CD4-positive, alpha-beta T cell treated with Interleukin-21 for 1 hour (primary cell): ENCODE results near the gene AGAP1.

Experiments
- DNase-seq: peaks from one replicate; pipeline ENCODE4 v3.0.0-alpha.2; 2020

Gene AGAP1

GRCh38 chr2:235723371-235723770 is 229.5 kb downstream of the AGAP1 start:
- DNase-seq, result no peak

GRCh38 chr2:235723811-235724465 is 230.1 kb downstream of the AGAP1 start:
- no peak for DNase-seq

- DNase-seq, result no peak
Measured at GRCh38 chr2:235725016-235725489, 231.2 kb downstream of the AGAP1 start.

GRCh38 chr2:235725841-235726240 is 232.0 kb downstream of the AGAP1 start:
- no peak for DNase-seq

- DNase-seq, result no peak
Measured at GRCh38 chr2:235726554-235726953, 232.7 kb downstream of the AGAP1 start.

GRCh38 chr2:235727174-235727573 is 233.3 kb downstream of the AGAP1 start:
- no peak for DNase-seq

- DNase-seq, result no peak
Measured at GRCh38 chr2:235727891-235728799, 234.3 kb downstream of the AGAP1 start.

GRCh38 chr2:235728800-235729556 is 235.1 kb downstream of the AGAP1 start:
- no peak for DNase-seq

- DNase-seq, result no peak
Measured at GRCh38 chr2:235729557-235729947, 235.7 kb downstream of the AGAP1 start.

GRCh38 chr2:235730115-235730514 is 236.3 kb downstream of the AGAP1 start:
- DNase-seq, result no peak

- DNase-seq, result no peak
Measured at GRCh38 chr2:235733761-235734160, 239.9 kb downstream of the AGAP1 start.

GRCh38 chr2:235734168-235734567 is 240.3 kb downstream of the AGAP1 start:
- no peak for DNase-seq

GRCh38 chr2:235734688-235735231 is 240.9 kb downstream of the AGAP1 start:
- DNase-seq, result no peak

- DNase-seq, result no peak
Measured at GRCh38 chr2:235737396-235737795, 243.6 kb downstream of the AGAP1 start.

- DNase-seq, result no peak
Measured at GRCh38 chr2:235737840-235738239, 244.0 kb downstream of the AGAP1 start.

- no peak for DNase-seq
Measured at GRCh38 chr2:235739704-235740415, 246.0 kb downstream of the AGAP1 start.

- no peak for DNase-seq
Measured at GRCh38 chr2:235740821-235741220, 247.0 kb downstream of the AGAP1 start.

GRCh38 chr2:235744161-235744560 is 250.3 kb downstream of the AGAP1 start:
- no peak for DNase-seq

- no peak for DNase-seq
Measured at GRCh38 chr2:235745597-235745996, 251.8 kb downstream of the AGAP1 start.

- DNase-seq, result peak; percentile 60
Measured at GRCh38 chr2:235746257-235746934, 252.6 kb downstream of the AGAP1 start.

- DNase-seq, result no peak
Measured at GRCh38 chr2:235747001-235747785, 253.3 kb downstream of the AGAP1 start.
